HG03045 (cell line): ENCODE results near the gene DZANK1.
"Not testable (repeated sequence)": the region's sequence is repeated elsewhere in the genome, so short reads cannot be mapped to it uniquely, and the experiment has no call there.

Experiments
- ATAC-seq: cut with Tn5 transposase; IDR thresholded peaks from one replicate; pipeline ENCODE4 v1.9.1; 2021; ENCODE audit warnings: mild to moderate bottlenecking, moderate library complexity; ENCODE audit not compliant: unreplicated experiment

Gene DZANK1

GRCh38 chr20:18440403-18440802 lies 26.4 kb downstream of the DZANK1 start:
- ATAC-seq: no peak

- ATAC-seq: no peak
These were observed 30.0 kb downstream of the DZANK1 start for GRCh38 chr20:18436847-18437246.

GRCh38 chr20:18431206-18431605 lies 35.6 kb downstream of the DZANK1 start:
- no peak for ATAC-seq

GRCh38 chr20:18430172-18430826 lies 36.5 kb downstream of the DZANK1 start:
- ATAC-seq: no peak

- no peak for ATAC-seq
These were observed 38.2 kb downstream of the DZANK1 start for GRCh38 chr20:18428490-18429173.

GRCh38 chr20:18427214-18427613 lies 39.6 kb downstream of the DZANK1 start:
- no peak for ATAC-seq

- ATAC-seq: no peak
These were observed 45.2 kb downstream of the DZANK1 start for GRCh38 chr20:18421608-18422007.

GRCh38 chr20:18416486-18416885 lies 50.3 kb downstream of the DZANK1 start:
- no peak for ATAC-seq

- no peak for ATAC-seq
These were observed 52.7 kb downstream of the DZANK1 start for GRCh38 chr20:18414140-18414539.

GRCh38 chr20:18412221-18412901 lies 54.5 kb downstream of the DZANK1 start:
- no peak for ATAC-seq

- no peak for ATAC-seq
These were observed 61.0 kb downstream of the DZANK1 start for GRCh38 chr20:18405826-18406225.

- ATAC-seq: no peak
These were observed 62.7 kb downstream of the DZANK1 start for GRCh38 chr20:18404172-18404571.

GRCh38 chr20:18403269-18403668 lies 63.6 kb downstream of the DZANK1 start:
- no peak for ATAC-seq

- no peak for ATAC-seq
These were observed 65.5 kb downstream of the DZANK1 start for GRCh38 chr20:18401305-18401704.

- no peak for ATAC-seq
These were observed 66.4 kb downstream of the DZANK1 start for GRCh38 chr20:18400460-18400859.

GRCh38 chr20:18398713-18399112 lies 68.1 kb downstream of the DZANK1 start:
- ATAC-seq: not testable (repeated sequence)

GRCh38 chr20:18397030-18397429 lies 69.8 kb downstream of the DZANK1 start:
- ATAC-seq: no peak

GRCh38 chr20:18395544-18395943 lies 71.3 kb downstream of the DZANK1 start:
- ATAC-seq: no peak

- no peak for ATAC-seq
These were observed 72.5 kb downstream of the DZANK1 start for GRCh38 chr20:18394363-18394762.

- no peak for ATAC-seq
These were observed 75.1 kb downstream of the DZANK1 start for GRCh38 chr20:18391686-18392085.

- no peak for ATAC-seq
These were observed 76.6 kb downstream of the DZANK1 start for GRCh38 chr20:18390201-18390600.

GRCh38 chr20:18388860-18389259 lies 78.0 kb downstream of the DZANK1 start:
- ATAC-seq: no peak
